IPS DF 6.9 (cell line): ENCODE data around the gene ICAM2.

Source experiments
- DNase-seq: peaks from one replicate; pipeline ENCODE4 v3.0.0-alpha.2; 2013; ENCODE audit warnings: low read depth, low spot score
- H3K27ac ChIP-seq: one replicate; pipeline ENCODE4 v1.5.1; 2013; ENCODE audit warnings: low read length, control low read depth
- H3K27me3 ChIP-seq: 2 replicates; pipeline ENCODE4 v1.6.1; 2013; ENCODE audit warnings: mild to moderate bottlenecking, low read length; ENCODE audit not compliant: control insufficient read depth, insufficient read depth
- H3K36me3 ChIP-seq: 2 replicates; pipeline ENCODE4 v1.6.1; 2013; ENCODE audit warnings: low read length; ENCODE audit not compliant: control insufficient read depth, insufficient read depth
- H3K4me1 ChIP-seq: 2 replicates; pipeline ENCODE4 v1.6.1; 2013; ENCODE audit warnings: low read length; ENCODE audit not compliant: control insufficient read depth, insufficient read depth
- H3K4me3 ChIP-seq: 2 replicates; pipeline ENCODE4 v1.5.1; 2013; ENCODE audit warnings: mild to moderate bottlenecking, low read length
- H3K9me3 ChIP-seq: 2 replicates; pipeline ENCODE4 v1.6.1; 2013; ENCODE audit warnings: low read length, inconsistent platforms; ENCODE audit not compliant: control insufficient read depth, insufficient read depth
- WGBS: extraction: QIAGEN DNeasy Blood & Tissue Kit; methylation state at CpG from one replicate; pipeline ENCODE4 v1.1.7; 2013; ENCODE audit warnings: mixed read lengths, missing lambda C conversion rate; ENCODE audit not compliant: insufficient read length, insufficient coverage; 5-methylcytosine and 5-hydroxymethylcytosine counted together

The ICAM2 gene

GRCh38 chr17:64020056-64020766 lies at the start of gene ICAM2:
Gene ICAM2 (minus strand): TSS chr17:64020633. CDS start chr17:64006691, 13,942 bp downstream.
- WGBS: no CpG with 5 or more reads among the region's 23 CpGs
- DNase-seq: no peak
- Histone ChIP-seq H3K4me3 (no peak within 1 kb of the TSS), H3K27ac (no peak within 1 kb of the TSS), H3K4me1 (no peaks in the 10 kb centered on the region), H3K36me3 (no peaks in the 10 kb centered on the region), H3K9me3 (no peaks in the 10 kb centered on the region), H3K27me3 (no peaks in the 10 kb centered on the region)

- no peak for DNase-seq
- no CpG with 5 or more reads among the region's 3 CpGs for WGBS
- Histone ChIP-seq H3K36me3 (no peaks in the 10 kb centered on the region), H3K27me3 (no peaks in the 10 kb centered on the region), H3K4me1 (no peaks in the 10 kb centered on the region), H3K4me3 (no peak overlapping the region), H3K27ac (no peak overlapping the region), H3K9me3 (no peaks in the 10 kb centered on the region)
Measured at GRCh38 chr17:64070213-64070612, 49.8 kb upstream of the ICAM2 start.

- H3K27me3 ChIP-seq: no peaks in the 10 kb centered on the region
- H3K36me3 ChIP-seq: no peaks in the 10 kb centered on the region
- no peaks in the 10 kb centered on the region for H3K9me3 ChIP-seq
- no peaks in the 10 kb centered on the region for H3K4me1 ChIP-seq
- H3K4me3 ChIP-seq: no peak overlapping the region
- H3K27ac ChIP-seq: no peak overlapping the region
- no peak for DNase-seq
- WGBS: no CpG with 5 or more reads among the region's 1 CpG
Measured at GRCh38 chr17:64069143-64069542, 48.7 kb upstream of the ICAM2 start.

DNA sequence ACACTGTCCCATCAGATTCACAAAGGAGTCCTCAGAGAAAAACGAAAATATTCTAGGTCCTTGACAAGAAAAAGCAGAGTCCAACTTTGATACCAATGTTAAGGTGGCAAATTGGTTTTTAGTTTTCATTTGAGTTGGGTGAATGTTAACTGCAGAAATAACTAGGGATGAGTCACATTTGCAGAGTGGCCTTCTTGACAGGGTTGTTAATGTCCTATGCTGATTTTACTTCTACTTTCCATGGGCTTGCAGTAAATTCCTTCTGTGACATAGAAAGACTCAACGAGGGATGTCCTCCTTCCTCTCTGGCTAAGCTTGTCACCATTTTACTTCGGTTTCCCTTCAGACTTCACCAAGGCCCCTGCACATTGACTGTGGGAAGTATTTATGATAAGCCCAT lies 47.2 kb upstream of the ICAM2 start:
- Histone ChIP-seq H3K36me3 (no peaks in the 10 kb centered on the region), H3K27me3 (no peaks in the 10 kb centered on the region), H3K4me1 (no peaks in the 10 kb centered on the region), H3K9me3 (no peaks in the 10 kb centered on the region), H3K27ac (no peak overlapping the region), H3K4me3 (no peak overlapping the region)
- no CpG with 5 or more reads among the region's 3 CpGs for WGBS
- DNase-seq: no peak

DNA sequence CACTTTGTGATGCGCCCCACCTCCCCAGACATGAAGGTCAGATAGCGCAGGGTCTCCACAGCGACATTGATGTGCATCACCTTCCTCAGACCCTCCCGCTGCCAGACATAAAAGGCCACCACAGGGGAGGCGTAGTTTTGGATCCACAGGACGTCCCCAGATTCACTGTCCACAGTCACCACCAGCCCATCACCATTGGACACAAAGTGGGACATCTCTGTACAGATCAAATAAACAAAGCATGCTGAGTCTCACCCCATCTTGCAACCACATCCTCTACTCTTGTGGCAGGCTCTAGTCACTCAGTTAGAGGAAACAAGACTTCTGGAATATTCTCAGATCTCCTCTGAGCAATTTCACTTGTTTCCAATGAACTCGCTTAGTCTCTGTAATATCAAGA lies 46.3 kb upstream of the ICAM2 start:
- no peaks in the 10 kb centered on the region for H3K36me3 ChIP-seq
- H3K4me1 ChIP-seq: no peaks in the 10 kb centered on the region
- H3K4me3 ChIP-seq: no peak overlapping the region
- no CpG with 5 or more reads among the region's 7 CpGs for WGBS
- H3K27me3 ChIP-seq: no peaks in the 10 kb centered on the region
- no peaks in the 10 kb centered on the region for H3K9me3 ChIP-seq
- no peak overlapping the region for H3K27ac ChIP-seq
- no peak for DNase-seq

DNA sequence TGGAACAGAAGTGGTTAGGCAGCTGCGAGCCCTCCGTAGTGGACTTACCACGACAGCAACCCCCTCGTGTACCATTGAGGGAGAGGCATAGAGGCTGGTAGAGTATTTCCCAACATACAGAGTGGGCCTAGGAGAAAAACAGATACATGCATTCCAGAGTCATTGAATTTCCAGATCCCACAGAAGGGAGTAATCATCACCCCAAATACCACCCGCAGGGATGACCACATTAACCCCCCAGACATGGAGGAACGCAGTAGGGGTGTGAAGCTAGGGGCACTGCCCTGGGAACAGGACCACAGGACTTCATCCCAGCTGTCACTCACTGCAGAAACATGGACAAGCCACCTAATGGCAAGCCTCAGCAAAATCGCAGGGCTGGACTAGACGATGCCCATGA lies 44.7 kb upstream of the ICAM2 start:
- H3K4me3 ChIP-seq: no peak overlapping the region
- H3K9me3 ChIP-seq: no peaks in the 10 kb centered on the region
- H3K4me1 ChIP-seq: no peaks in the 10 kb centered on the region
- H3K27ac ChIP-seq: no peak overlapping the region
- no peaks in the 10 kb centered on the region for H3K27me3 ChIP-seq
- WGBS: no CpG with 5 or more reads among the region's 8 CpGs
- no peak for DNase-seq
- H3K36me3 ChIP-seq: no peaks in the 10 kb centered on the region

- Histone ChIP-seq H3K9me3 (no peaks in the 10 kb centered on the region), H3K27ac (no peak overlapping the region), H3K36me3 (no peaks in the 10 kb centered on the region), H3K27me3 (no peaks in the 10 kb centered on the region), H3K4me3 (no peak overlapping the region), H3K4me1 (no peaks in the 10 kb centered on the region)
- DNase-seq: no peak
- WGBS: no CpG with 5 or more reads among the region's 9 CpGs
Measured at GRCh38 chr17:64064331-64064730, 43.9 kb upstream of the ICAM2 start.

GRCh38 chr17:64063766-64064224 lies 43.4 kb upstream of the ICAM2 start:
- WGBS: no CpG with 5 or more reads among the region's 16 CpGs
- Histone ChIP-seq H3K9me3 (no peaks in the 10 kb centered on the region), H3K4me3 (no peak overlapping the region), H3K36me3 (no peaks in the 10 kb centered on the region), H3K27ac (no peak overlapping the region), H3K27me3 (no peaks in the 10 kb centered on the region), H3K4me1 (no peaks in the 10 kb centered on the region)
- peak; percentile 60 for DNase-seq

DNA sequence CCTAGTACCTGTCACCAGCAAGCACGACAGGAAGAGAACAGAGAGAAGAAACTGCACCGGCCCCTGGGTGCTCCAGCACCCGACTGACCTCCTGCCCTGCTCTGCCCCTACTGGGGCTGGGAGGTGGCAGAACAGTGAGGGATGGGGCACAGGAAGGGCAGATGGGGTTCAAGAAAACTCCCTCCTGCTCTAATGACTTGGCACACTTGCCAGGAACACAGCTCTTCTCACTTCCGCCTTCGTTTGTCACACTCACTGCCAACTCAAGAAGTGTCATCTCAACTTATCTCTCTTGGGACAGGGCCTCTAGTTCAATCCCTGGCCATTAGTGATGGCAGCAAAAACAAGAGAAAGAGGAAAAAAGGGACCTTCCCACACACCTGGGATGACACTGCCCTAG lies 42.7 kb upstream of the ICAM2 start:
- H3K4me1 ChIP-seq: no peaks in the 10 kb centered on the region
- no CpG with 5 or more reads among the region's 5 CpGs for WGBS

DNA sequence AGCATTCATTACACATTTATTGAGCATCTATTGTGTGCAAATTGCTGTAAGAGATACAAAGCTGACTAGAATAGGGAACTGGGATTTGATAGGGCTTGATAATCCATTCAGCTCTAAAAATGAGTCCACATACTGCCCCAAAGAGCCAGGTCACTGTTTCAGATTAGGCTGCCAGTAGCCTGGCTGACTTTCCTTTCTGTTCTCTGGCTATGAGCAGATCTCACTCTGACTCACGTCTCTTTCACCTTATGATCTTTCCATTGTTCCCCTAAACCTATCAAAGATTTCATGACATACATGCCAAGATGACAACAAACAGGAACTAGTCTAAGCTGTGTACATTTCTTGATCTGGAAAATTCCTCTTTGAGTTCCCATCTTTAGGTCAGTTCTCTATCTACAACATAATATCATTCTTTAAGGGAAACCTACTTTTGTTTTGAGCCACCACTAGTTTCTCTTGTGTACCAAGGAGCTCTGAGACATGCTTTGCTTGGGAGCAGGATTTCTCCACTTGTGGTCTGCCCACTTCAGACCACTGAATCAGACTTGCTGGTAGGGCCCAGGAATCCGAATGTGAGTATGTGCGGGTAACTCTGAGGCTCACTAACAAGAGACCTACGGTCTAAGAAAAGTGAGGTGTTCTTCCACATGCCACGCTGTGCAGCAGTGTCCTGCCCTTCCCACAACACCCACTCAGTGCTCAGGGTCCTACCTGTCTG lies 40.9 kb upstream of the ICAM2 start:
- Histone ChIP-seq H3K27ac (no peak overlapping the region), H3K36me3 (no peaks in the 10 kb centered on the region), H3K4me3 (no peak overlapping the region), H3K9me3 (no peaks in the 10 kb centered on the region), H3K27me3 (no peaks in the 10 kb centered on the region), H3K4me1 (no peaks in the 10 kb centered on the region; the same call in 1 of the 2 replicates)
- no CpG with 5 or more reads among the region's 5 CpGs for WGBS
- DNase-seq: no peak

More for the DNA sequence above, 42.7 kb upstream of the ICAM2 start:
- Histone ChIP-seq H3K27ac (no peak overlapping the region), H3K9me3 (no peaks in the 10 kb centered on the region), H3K4me3 (no peak overlapping the region), H3K36me3 (no peaks in the 10 kb centered on the region), H3K27me3 (no peaks in the 10 kb centered on the region)
- no peak for DNase-seq
